Stimulated activated CD4-positive, alpha-beta T cell treated with anti-CD3 and anti-CD28 coated beads, Interleukin-1b, Interleukin-23, amount 100 ng/mL, for 48 hours (primary cell): Measurements from ENCODE around the gene DNAH14.
"Not testable (repeated sequence)": the region's sequence is repeated elsewhere in the genome, so short reads cannot be mapped to it uniquely, and the experiment has no call there.

Source experiments
- DNase-seq: peaks from one replicate; pipeline ENCODE4 v3.0.0-alpha.2; 2020

The DNAH14 gene

GRCh38 chr1:225355863-225356262 is 426.4 kb downstream of the DNAH14 start:
- DNase-seq, result no peak

GRCh38 chr1:225360119-225360518 is 430.6 kb downstream of the DNAH14 start:
- no peak for DNase-seq

DNA sequence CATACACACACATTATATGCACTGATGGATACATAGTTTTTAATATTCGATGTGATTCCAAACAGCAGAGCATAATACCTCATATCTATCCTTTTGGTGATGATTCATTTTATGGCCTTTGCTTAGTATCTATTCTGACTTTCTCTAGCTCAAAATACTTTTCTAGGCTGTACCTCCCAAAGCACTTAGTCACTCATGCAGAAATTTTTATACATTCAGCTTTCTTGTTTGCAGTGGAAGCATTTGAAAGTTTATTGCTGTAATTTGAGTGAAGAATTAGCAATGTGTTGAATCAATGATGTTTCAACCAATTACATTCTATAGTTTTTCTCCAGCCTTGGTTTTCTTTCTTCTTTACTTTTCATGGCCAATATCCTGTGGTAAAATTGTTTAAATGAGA is 431.7 kb downstream of the DNAH14 start:
- DNase-seq, result no peak

GRCh38 chr1:225362805-225363204 is 433.3 kb downstream of the DNAH14 start:
- no peak for DNase-seq

DNA sequence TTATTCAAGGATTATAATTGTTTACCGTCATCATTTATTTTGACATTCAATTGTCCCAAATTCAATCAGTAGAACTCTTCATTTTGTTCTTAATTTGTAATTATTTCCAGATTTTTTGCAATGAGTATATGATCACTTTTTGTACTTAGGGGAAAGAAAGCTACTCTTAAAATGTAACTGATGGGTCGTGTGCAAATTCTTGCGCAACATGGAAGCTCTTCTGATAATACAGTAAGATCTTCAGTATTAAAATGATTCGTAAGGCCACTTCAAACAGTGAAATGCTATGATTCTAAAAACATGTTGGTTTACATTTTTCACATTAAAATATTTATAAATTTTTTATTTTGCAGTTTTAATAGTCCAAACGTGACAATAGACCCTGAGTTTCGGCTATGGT is 435.0 kb downstream of the DNAH14 start:
- no peak for DNase-seq

DNA sequence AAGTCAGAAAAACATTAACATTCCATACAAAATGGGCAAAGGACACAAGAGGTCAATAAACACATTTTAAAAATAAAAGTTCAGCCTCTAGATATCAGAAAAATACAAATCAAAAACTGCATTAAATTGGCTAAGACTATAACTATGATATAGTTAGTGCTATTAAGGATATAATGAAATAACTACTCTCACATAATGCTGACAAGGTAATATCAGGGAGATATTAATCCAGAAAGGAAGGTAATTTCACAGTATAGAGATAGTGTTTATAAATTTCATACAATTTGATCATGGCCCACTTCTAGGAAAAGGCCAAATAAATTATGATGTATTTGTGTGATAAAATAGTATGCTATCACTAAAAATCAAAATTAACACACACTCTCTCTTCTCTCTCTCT is 436.5 kb downstream of the DNAH14 start:
- DNase-seq, result no peak

GRCh38 chr1:225366552-225366951 is 437.1 kb downstream of the DNAH14 start:
- no peak for DNase-seq

DNA sequence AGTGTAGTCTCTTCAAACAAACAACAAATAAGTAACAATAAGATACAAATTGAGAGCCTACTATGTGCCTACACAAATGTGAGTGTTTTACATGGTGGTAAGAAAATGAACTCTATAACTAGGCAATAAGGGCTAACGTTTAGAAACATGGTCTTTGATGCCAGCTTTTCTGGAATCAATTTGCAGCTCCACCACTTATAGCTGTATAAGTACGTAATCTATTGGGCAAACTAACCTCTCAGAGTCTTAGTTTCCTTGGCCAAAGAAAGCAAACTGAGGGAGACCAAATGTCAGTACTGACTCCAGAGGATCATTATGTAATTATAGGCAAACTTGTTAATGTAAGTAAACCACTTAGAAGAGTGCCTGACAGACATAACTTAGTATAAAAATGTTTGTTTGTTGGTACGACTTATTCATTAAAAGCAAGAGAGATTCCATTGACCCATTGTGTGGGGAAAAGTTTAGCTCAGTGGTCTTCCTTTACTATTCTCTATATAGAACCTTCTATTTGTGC is 438.6 kb downstream of the DNAH14 start:
- no peak for DNase-seq

- no peak for DNase-seq
Measured at GRCh38 chr1:225371366-225372010, 442.0 kb downstream of the DNAH14 start.

DNA sequence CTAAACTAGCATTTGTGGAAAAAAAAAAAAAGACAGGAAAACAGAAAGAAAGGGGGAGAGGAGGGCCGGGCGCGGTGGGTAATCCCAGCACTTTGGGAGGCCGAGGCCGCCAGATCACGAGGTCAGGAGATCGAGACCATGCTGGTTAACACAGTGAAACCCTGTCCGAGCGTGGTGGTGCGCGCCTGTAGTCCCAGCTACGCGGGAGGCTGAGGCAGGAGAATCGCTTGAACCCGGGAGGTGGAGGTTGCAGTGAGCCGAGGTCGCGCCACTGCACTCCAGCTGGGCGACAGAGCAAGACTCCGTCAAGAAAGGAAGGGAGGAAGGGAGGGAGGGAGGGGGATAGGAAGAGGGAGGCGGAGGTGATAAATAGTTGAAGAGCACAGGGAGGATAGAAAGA is 443.7 kb downstream of the DNAH14 start:
- no peak for DNase-seq

- no peak for DNase-seq
Measured at GRCh38 chr1:225374996-225375395, 445.5 kb downstream of the DNAH14 start.

DNA sequence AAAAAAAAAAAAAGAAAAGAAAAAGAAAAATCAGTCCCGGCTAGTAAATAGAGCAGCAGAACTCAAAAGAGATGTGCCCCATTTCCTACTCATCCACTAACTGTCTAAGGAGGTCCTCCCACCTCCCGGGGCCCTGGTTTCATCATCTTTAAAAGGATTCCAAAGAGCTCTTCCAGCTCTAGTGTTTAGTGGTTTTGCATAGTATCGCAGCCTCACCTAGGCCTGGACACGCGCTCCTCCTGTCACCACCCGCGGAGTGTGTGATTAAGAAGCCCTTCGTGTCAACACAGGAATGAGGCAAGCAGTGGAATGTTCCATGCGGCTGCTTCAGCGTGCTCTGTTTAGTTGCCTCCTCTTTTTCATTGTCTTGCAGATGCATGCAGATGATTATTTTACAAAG is 449.4 kb downstream of the DNAH14 start:
- DNase-seq, result no peak

DNA sequence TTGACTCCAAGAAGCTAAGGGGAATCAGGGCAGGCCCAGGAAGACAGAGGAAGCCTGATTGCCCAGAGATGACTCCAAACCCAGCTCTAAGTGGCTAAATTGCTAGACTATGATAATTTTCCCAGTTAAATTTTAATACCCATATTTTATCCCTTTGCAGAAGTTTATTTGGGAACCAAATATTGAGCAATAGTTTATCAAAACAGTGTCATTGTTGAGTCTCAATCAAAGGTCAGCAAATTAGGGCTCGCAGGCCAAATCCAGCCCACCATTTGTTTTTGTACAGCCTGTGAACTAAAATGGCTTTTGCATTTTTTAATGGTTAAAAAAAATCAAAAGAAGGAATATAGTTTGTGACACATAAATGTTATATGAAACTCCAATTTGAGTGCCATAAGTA is 451.2 kb downstream of the DNAH14 start:
- DNase-seq, result no peak

- DNase-seq, result not testable (repeated sequence)
Measured at GRCh38 chr1:225386860-225387259, 457.4 kb downstream of the DNAH14 start.

DNA sequence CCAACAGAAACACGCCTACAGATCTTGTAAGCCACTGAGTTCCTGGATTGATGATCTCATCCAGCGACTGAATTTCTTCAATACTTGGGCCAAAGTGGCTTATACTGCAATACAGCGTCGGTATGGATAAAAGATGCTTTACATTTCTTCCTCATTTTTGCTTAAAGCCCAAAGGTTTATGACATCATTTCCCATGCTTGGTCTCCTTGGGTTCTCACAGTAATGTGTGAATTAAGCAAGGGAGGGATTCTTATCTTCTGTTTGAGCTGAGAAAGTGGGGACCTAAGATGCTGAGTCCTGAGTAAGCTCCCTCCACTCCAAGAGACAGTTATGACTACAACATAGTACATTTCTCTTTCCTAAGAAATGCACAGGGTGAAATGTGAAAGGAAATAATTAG is 458.9 kb downstream of the DNAH14 start:
- no peak for DNase-seq

GRCh38 chr1:225389843-225390242 is 460.4 kb downstream of the DNAH14 start:
- DNase-seq, result no peak

GRCh38 chr1:225396357-225396756 is 466.9 kb downstream of the DNAH14 start:
- DNase-seq, result no peak

GRCh38 chr1:225400968-225401367 is 471.5 kb downstream of the DNAH14 start:
- DNase-seq, result no peak

DNA sequence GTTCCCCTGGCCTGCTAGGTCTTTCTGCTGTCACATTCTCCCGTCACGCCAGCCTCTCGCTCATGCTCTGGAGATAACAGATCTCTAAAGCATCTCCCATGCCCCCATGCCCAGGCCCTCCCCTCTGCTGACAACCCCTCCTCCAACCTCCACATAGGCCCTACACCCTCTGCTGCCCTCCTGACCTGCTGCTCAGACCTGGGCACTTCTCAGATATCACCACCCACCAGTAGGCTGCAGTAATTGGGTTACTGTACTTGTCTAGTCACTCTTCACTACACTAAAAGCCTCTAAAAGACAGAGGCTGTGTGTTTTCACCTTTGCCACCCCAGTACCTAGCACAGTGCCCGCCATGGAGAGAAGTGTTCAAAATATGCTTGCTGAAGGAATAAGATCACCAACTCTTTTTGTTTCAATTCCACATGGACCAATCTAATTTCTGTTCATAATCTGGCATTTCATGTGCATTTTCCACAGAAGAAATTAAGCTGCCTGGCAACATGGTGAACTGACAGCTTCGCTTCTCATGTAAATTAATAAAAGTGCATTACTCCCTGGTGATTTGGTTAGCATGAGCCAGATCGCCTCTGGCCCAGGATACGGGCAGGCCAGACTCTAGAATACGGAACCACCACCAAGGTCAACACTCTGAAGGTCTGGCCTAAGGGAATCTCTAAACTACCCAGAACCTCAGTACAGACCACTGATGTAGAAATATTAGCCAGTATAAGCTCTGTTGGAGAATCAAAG is 477.7 kb downstream of the DNAH14 start:
- no peak for DNase-seq

DNA sequence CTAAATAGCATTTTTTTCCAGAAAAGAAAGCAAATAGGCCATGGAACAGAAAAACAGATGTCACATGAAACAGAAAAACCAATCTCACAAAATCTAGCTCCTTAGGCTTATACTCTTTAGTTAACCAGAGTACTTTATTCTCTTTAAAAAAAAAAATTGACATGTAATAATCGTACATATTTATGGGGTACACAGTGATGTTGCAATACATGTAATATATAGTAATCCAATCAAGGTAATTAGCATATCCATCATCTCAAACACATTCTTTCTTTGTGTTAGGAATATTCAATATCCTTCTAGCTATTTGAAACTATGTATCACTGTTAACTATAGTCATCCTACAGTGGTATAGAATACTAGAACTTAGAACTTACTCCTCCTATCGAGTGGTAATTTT is 478.3 kb downstream of the DNAH14 start:
- no peak for DNase-seq

DNA sequence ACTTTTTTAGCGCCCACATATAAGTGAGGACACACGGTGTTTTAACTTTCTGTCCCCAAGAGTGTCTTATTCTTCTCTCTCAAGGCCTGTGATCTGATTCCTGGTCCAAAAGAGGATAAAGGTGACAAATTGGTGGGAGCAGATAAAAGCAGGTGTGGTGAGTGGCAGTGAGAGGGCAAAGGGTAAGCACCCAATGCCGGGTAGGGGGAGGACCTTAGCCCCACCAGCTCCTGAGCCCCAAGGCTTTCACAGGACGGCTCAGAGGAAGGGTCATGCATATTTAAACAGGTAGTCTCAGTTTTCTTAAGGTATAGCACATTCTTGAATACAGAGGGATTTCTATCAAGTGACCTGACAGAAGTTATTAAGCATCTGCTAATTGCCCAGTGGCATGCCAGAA is 478.8 kb downstream of the DNAH14 start:
- no peak for DNase-seq

GRCh38 chr1:225409051-225409450 is 479.6 kb downstream of the DNAH14 start:
- no peak for DNase-seq

DNA sequence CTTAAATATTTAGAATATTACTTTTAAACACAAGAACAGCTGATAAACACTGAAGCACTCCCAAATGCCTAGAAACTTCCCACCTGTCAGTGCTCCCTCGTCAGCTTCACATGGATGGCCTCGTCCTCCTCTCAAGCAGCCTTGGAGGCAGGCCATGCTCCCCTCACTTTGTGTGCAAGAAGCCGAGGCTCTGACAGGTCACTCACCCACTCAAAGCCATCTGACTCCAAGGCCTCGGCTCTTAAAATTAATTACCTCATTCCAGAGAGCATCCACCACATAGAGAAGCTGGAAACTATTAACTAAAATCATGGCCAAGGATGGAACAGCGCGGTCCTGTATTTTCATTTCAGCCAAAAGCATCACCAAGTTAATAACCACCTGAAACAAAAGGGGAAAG is 480.6 kb downstream of the DNAH14 start:
- no peak for DNase-seq

- no peak for DNase-seq
Measured at GRCh38 chr1:225412321-225412720, 482.8 kb downstream of the DNAH14 start.
